C1 segment of cervical spinal cord (tissue), 14 donors: ENCODE measurements around the gene LIMCH1.
"Not testable (repeated sequence)": the region's sequence is repeated elsewhere in the genome, so short reads cannot be mapped to it uniquely, and the experiment has no call there.

Experiments
- DNase-seq, 14 donors: peaks; one replicate each; lab custom pipeline; 2025; lab: John Stamatoyannopoulos, UW

The LIMCH1 gene

DNA sequence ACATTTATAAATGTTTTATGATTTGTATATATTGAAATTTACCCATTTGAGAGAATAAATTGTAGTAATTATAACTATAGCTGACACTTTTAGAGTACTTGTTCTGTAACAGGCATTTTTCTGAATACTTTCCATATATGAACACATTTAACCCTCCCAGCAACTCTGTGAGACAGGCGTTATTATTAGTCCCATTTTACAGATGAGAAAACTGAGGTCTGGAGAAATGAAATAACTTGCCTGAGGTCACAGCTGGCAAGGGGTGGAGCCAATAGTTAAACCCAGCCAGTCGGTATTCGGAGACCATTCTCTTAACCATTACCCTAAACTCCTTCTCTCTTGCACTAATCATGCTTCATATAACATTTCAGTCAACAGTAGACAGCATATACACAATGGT is 72.5 kb downstream of the LIMCH1 start:
- no peak for DNase-seq

DNA sequence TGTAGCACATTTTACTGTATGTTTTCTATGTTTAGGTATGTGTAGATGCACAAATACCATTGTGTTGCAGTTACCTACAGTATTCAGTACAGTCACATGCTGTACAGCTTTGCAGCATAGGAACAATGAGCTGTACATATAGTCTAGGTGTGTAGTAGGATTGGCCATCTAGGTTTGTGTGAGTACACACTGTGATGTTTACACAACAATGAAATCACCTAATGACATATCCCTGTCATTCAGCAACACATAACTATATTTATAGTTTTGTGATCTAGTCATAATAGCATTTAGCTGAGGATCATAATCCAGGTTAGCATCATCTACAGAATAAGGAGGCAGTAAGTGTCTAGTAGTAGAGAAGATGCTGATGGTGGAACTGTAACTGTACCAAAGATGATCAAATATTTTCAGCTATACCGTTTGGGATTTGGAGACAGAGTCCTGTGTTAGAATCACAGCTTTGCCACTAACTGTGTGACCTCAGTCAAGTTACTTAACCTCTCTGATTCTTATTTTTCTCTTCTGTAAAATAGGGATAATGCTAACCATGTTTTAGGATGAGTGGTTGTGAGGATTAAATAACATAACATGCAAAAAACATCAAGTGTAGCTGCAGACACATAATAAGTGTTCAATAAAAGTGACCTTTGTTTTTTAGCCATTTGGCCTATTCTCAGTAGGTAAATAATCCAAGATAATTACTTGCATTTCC is 73.3 kb downstream of the LIMCH1 start:
- no peak for DNase-seq

DNA sequence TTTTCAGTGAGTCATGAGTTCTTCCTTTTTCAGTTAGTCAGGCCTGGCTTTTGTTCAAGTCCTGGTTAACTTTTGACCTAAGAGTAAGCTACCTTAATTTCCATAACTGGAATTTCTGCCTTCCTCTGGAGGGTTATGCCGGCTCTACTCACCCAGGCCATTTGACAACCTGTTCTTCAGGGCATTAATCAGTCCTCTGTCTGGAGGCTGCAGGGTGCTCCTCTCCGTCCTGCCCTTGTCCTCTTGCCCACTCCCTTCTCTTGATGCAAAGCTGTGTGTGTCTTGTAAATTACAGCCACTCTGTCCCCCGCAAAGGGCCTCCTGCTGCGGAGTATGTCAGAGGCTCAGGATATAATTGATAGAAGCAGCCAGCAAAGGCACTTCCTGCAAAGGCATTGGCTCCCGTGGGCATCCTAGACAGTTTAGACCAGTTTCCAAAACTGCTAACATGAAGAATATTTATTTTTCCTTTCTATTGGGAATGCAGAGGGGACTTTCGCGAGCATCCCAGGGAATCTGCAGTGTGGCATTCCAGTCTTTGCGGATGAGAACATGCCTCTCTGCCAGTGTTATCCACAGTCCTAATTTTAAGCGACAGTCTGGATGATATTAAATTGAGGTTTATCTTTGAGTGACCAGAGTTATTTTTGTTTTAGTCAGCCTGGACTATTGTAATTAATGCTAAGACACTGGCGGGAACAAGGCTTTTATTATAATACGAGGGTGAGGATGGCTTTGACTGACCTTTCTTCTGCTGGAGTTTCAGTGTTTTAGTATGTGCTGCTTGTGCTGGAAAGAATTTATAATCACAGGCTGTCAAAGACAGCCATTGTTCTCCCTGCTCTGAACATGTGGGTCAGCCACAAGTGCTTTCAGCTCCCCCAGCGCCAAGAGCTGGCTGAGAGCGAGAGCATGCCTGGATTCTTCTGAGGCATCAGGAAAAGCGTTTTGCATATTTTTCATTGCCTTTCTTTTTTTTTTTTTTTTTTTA is 74.2 kb downstream of the LIMCH1 start:
- peak in 12 of 14 donors; percentile 23 to 80 (median 61) for DNase-seq

DNA sequence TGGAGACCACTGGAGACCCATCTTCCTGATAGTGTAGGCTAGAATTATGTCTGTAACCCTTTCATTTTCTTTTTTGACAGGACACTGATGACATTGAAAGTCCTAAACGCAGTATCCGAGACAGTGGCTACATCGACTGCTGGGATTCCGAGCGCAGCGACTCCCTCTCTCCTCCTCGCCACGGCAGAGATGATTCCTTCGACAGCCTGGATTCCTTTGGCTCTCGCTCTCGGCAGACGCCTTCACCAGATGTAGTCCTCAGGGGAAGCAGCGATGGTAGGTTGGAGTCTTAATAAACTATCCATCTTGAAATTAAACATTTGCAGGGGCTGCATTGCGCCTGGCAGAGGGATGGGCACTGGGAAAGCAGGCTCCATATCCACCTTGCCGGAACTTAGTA is 75.4 kb downstream of the LIMCH1 start:
- DNase-seq: peak in 1 of 14 donors; percentile 19

DNA sequence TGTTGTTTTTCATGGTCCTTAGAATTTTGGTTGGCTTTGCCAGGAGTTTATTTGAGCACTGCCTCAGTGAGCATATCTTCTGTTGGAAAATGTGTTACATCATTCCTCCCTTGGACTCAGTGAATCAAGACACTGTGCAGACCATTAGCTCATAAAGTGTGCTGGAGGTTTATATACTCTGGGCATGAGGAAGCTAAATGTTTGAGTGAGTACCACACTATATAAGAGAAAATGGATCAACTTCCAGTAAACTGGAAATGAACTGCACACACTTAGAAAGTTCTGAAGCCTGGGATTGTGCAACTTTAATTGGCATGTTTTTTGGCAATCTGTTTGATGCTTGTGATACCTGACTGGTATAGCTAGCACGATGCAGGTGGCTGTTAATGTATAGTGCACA is 75.9 kb downstream of the LIMCH1 start:
- DNase-seq: no peak

DNA sequence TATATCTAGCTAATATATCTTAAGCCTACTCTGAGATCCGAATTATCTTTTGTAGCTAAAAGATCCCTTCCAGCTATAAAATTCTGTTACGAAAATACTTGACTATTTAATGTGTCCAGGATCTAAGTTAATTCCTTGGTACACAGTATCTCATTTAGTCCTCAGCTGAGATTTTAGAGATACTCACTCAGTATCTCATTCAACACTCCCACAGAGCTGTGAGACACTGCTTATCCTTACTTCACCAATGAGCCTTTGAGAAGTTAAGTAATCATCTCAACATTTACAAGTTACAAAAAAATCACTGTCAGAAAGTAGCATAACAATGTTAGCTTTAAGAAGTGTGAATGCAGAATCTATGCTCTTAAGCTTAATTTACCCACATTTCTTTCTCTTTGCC is 76.6 kb downstream of the LIMCH1 start:
- no peak for DNase-seq

DNA sequence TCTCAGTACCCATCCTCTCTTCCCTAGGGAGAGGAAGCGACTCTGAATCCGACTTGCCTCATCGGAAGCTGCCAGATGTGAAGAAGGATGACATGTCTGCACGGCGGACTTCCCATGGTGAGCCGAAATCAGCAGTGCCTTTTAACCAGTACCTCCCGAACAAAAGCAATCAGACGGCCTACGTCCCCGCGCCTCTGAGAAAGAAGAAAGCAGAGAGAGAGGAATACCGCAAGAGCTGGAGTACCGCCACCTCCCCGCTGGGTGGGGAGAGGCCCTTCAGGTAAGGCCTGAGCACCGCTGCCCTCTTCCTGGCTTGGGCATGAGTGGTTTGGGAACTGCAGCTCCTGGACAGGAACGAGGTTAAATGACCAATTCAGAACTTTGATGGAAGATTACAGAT is 81.2 kb downstream of the LIMCH1 start:
- DNase-seq: no peak

DNA sequence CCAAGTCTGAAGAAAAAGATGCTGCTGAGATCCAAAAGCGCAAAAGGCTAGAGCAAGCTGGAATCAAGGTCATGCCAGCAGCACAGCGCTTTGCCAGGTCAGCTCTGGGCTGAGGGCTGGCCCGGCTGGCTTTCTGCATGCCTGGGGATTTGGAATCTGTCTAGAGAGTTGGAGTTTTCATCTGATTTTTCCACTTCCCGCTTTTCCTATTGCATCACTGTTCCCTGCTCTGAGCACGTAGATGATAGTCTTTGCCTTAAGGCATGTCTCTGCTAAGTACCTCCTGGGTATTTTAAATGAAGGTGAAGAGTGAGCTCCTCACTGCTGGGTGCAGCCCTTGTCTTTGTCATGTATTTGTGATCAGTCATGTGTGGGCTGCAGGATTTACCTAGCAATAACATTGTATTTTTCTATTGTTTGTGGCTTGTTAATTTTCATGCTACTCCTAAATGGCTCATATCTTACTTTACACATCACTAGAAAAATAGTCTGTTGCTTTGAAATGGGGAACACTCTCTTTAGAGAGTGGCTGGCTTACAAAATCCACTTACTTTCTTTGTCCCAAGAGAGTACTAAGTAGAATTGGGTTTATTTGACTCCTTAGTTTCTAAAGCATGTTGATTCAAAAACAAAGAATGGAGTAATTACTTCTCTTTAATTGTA is 82.8 kb downstream of the LIMCH1 start:
- peak in 1 of 14 donors; percentile 31 for DNase-seq

DNA sequence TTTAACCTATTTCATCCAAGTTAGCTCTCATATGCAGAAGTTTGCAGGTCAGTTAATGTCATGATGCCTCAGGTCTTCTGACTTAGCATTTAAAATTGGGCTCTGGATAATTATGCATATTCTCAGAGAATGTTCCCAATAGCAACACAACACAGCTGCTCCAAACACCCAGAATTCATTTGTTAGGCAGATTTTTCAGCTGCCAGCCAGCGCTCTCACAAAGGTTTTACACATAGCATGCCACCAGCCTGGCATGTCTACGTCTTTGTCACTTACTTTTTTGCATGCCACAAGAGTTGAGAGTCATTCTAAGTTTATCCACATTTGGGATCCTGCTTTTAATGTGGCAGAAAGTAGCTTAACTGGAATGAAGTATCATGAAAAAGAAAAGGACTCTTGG is 84.8 kb downstream of the LIMCH1 start:
- peak in 10 of 14 donors; percentile 3 to 46 (median 27) for DNase-seq

DNA sequence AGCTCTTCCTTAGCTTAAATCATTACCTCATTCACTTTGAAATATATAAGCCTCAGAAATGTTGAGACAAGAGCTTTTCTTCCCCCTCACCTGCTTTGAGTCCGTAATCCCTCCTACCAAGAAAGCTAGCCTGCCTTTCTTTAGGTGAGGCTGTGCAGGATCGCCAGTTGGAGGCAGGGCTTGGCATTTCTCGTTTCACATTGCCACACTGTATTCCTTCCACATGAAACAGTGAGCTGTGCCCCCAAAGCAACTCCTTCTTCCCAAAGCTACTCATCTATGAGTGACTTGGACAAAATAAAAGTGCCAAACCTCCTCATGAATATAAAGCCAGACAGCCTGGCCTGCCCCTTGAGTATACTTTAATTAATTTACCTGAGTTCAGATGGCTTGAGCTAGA is 86.8 kb downstream of the LIMCH1 start:
- no peak for DNase-seq

DNA sequence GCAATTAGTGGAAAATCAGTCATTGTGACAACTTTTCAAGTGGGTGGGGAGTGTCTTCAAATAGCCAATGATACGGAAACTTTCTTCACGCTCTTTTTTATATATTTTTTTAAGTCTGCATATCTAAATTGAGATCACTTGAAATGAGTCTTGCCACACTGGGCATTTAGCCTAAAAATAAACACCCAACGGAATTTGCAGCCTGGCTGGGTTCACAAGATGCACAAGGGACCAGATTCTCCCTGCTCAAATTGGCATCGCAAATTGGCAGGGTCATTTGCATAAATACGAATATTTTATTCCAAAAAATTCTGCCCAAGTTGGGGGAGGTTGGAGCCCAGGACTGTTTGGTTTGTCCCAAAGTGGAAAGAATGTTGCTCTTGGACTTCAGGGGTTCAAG is 87.6 kb downstream of the LIMCH1 start:
- no peak for DNase-seq

DNA sequence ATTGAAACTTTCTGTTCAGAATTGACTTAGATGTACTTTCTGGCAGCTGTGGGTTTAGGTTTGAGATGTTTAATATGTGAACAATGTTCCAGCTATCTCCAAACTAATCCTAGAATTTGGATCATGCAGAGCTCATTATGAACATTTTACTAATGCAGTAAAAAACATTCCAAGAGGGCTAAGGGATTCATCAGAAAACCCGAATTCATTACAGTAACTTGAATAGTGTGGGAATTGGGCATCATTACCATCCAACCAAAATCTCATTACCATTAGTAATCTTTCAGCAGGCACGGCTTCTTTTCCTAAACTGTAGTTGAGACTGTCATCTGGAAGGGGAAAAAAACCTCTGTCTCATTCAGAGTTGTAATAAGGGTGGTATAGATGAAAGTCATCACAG is 91.0 kb downstream of the LIMCH1 start:
- DNase-seq: no peak

DNA sequence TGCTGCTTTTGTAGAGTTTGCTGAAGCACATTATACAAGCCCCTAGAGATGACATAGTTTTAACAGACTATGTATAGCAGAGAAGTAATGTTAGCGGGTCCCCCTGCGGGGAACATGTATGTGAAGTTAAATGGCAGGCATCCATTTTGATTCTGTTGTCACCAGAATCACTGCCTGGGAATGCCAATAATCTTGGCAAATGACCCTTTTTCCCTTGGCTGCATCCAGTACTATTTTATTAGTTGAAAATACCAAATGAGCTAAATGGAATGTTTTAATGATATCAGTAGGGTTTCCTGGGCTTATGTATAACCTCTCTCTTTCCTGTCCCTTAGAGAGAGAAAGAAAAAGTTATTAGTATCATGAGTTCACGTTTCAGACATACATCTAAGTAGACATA is 93.6 kb downstream of the LIMCH1 start:
- no peak for DNase-seq

DNA sequence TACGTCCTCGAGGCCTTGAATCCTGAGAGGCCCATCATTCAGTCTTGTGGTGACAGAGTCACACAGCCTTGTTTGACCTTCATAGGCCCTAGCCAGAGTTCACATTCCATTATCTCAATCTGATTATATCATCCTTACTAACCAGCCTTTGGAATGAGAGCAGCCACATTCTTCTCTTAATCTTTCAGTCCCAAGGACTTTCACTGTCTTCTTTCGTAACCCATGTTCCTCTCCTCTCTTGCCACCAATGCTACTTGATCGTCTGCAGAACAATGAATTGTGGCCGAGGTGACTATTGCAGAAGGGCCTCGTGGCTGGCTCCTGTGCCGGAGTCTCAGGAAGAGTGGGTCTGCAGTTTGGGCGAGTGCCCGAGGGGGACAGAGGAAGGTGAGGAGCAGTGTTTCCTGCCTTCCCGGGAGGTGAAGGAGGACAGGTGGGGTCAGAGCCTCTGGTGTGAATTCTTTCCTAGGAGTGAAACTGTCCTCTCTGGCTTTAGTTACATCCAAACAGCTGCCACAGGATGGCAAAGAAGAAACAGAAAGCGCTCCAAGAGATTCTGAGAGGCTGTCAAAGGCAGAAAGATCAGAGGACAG is 94.6 kb downstream of the LIMCH1 start:
- DNase-seq: no peak

DNA sequence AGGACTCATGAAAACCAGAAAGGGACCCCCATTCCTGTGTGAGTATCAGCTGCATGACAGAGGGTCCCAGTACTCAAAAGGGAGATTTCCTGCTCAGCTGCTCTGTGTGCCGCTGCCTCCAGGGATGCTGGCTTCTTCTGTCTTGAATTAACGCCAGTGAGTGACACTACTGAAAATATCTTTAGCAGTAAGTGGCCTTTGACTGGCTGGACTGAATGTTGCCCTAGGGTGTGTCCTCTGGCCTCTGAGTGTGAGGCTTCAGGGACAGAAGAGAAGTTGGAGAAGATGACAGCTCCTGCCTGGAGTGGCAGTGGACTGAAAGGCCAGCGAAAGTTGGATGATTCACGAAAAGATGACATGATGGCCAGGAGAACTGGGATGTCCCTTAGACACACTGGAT is 95.4 kb downstream of the LIMCH1 start:
- DNase-seq: no peak

DNA sequence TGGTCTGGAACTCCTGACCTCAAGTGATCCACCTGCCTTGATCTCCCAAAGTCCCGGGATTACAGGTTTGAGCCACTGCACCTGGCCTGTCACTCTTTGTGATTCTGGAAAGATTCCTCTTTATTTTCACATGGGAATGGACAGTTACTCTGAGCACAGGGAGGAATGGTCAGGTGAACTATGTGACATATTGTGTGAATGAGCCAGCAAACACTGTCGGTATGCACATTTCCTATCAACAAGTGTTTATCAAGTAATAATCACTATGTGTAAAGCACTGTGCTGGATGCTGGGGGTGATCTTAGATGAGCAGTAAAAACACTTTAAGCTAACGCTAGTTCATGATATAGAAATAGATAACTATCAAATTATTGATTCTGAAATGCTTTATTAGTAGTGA is 97.5 kb downstream of the LIMCH1 start:
- DNase-seq: no peak

DNA sequence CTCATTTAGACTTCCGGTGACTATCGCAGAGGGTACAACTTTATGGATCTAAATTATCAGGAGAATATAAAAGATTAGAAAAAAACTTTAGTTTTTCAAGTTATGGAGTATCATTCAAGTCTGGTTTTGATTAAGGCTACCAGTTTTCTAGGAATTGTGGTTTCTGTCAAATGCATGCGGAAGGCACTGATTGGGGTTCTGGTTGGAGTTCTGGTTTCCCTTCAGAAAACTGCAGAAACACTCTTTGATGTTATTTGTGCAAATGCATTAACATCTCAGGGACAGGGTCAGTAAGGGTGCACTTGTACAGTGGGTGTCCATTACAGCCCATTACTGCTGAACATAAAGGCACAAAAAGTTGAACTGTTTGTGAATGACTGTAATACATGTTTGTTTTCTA is 100.2 kb downstream of the LIMCH1 start:
- DNase-seq: no peak

DNA sequence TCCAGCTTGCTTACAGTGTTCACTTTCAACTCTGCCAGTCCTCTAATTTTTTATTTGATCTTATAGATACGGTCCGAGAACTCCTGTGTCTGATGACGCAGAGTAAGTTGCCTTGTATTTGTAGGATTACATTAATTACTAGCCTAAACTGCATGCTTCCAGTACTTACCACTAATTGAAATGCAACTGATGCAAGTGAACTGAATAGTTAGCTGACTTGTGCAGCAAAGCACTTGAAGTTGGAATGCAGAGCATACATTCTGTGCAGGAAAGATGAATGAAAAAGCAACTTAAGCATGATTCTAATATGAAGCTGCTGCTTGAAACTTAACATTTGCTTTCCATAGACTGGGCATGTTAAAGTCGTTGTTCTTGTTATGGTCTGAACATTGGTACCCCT is 100.9 kb downstream of the LIMCH1 start:
- no peak for DNase-seq

DNA sequence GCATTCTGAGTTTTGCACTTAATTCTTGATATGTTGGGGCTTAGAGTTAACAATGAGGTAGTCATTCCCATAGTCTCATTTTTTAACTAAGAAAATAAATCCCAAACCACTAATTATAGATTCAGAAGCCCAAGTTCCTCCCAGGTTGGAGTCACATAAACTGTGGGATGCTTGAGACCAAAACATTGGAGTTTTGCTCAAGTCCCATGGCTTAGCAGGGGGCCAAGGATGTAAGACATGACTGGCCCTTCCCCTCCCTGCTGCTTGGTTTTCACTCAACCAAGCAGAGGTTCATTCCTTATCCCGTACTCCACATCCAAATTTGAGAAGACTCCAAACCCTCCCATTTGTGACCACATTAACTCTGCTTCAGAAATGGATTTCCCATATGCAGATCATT is 101.3 kb downstream of the LIMCH1 start:
- no peak for DNase-seq

DNA sequence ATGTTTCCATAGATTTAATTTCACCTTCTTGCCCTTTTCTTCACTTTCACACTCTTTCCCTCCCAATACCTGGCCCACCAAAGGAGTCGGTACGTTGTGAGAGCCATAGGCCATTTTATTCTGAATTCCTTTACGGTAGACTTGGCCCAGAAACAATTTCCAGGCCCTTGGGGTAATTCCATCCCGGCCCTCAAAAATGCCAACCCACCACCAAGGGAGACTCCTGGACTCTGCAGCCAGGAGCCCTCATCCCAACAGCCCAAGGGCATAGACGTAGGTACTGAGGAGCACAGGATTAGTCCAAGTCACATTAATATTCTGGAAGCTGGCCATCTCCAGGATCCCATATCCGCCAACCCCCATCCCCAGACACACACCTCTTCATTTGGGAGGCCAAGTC is 102.9 kb downstream of the LIMCH1 start:
- DNase-seq: no peak

DNA sequence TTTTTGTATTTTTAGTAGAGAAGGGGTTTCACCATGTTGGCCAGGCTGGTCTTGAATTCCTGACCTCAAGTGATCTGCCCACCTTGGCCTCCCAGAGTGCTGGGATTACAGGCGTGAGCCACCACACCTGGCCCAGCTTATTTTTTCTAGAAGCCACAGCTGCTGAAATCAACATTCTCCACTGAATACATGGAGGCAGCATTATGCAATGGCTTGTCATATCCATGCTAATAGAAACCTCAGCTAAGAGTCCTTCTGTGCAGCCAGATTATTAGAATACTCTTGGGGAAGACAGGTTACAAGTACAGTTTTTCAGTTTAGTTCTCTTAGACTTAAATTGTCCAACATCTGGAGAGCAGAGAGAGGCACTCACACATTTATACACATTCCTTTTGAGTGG is 104.8 kb downstream of the LIMCH1 start:
- DNase-seq: not testable (repeated sequence)

DNA sequence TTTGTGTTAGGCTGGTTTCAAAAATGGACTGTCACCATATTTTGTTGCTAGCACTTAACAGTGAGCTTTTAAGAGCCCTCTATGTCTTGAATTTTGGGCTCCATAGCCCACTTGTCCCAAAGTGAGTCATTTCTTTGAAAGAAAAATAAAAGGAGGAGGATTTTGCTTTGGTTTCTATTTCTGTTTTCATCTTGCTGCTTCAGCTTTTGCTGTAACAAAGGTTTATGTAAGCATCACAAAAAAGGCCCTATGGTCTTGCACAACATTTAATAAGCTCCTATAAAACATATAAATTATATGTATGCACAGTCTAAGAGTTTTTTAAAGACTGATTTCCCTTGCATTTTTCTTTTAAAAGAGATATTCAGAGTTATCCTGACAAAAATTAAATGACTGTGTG is 105.4 kb downstream of the LIMCH1 start:
- no peak for DNase-seq
